WTC11 (cell line): Measurements from ENCODE around the gene TPK1.

Experiments used
- CBFB ChIP-seq: sonication (generic); formaldehyde crosslinking; IDR thresholded peaks from 2 replicates; pipeline ENCODE4 v1.8.1; 2022; ENCODE audit warnings: mild to moderate bottlenecking, low read depth, missing genetic modification reagents
- CTCF ChIP-seq: fragments of 200-600 bp; IDR thresholded peaks from 2 replicates; pipeline ENCODE4 v1.8.0; 2022; ENCODE audit warnings: antibody characterized with exemption
- ESRRA ChIP-seq: sonication (generic); formaldehyde crosslinking; IDR thresholded peaks from 2 replicates; pipeline ENCODE4 v1.8.1; 2022; ENCODE audit warnings: mild to moderate bottlenecking, missing genetic modification reagents, borderline replicate concordance
- HMGA2 ChIP-seq: fragments of 250-450 bp; sonication (Bioruptor Pico); IDR thresholded peaks from 2 replicates; pipeline ENCODE4 v1.4.0; 2021; ENCODE audit warnings: mild to moderate bottlenecking, moderate library complexity
- IRF1 ChIP-seq: sonication (generic); formaldehyde crosslinking; IDR thresholded peaks from 2 replicates; pipeline ENCODE4 v1.8.0; 2023; ENCODE audit warnings: missing genetic modification reagents
- IRF2 ChIP-seq: sonication (generic); formaldehyde crosslinking; IDR thresholded peaks from 2 replicates; pipeline ENCODE4 v1.8.0; 2022; ENCODE audit warnings: low read depth, missing genetic modification reagents, borderline replicate concordance
- KAT7 ChIP-seq: sonication (generic); formaldehyde crosslinking; IDR thresholded peaks from 2 replicates; pipeline ENCODE4 v1.8.1; 2023; ENCODE audit warnings: missing genetic modification reagents, mild to moderate bottlenecking, borderline replicate concordance
- ZNF263 ChIP-seq: sonication (generic); formaldehyde crosslinking; IDR thresholded peaks from 2 replicates; pipeline ENCODE4 v1.8.1; 2022; ENCODE audit warnings: low read depth, mild to moderate bottlenecking, moderate library complexity, missing genetic modification reagents
- ZSCAN18 ChIP-seq: fragments of 250-450 bp; sonication (Bioruptor Pico); IDR thresholded peaks from 2 replicates; pipeline ENCODE4 v2.1.2; 2022; ENCODE audit warnings: mild to moderate bottlenecking, moderate library complexity
- TF ChIP-seq, protein P1 (sequence below): sonication (generic); formaldehyde crosslinking; IDR thresholded peaks from 2 replicates; pipeline ENCODE4 v1.8.1; 2022; ENCODE audit warnings: missing genetic modification reagents, borderline replicate concordance
- TF ChIP-seq, protein P2 (sequence below): sonication (generic); formaldehyde crosslinking; IDR thresholded peaks from 2 replicates; pipeline ENCODE4 v1.8.1; 2022; ENCODE audit warnings: low read depth, missing genetic modification reagents, borderline replicate concordance

DNA sequence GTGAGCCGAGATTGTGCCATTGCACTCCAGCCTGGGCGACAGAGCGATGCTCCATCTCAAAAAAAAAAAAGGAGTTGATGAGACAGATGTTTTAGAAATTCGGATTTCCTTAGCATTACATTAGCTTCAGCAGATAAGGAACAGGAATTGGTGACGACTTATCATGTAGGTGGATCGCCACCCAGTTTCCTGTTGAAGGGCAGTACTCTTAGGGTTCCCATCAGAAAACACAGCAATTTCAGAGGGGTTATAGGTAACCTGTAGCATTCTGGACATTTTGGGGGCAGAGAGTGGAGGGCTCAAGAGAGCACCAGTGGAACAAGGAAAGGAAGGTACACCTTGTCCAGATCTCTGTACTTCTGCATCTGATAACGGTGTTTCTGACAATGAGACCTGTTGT lies 286.0 kb downstream of the TPK1 start:
- TF ChIP-seq IRF2 (CRISPR knock-in tag) (no peak), ZSCAN18 (CRISPR knock-in tag) (no peak), CTCF (no peak), HMGA2 (CRISPR knock-in tag) (no peak), ZNF263 (CRISPR knock-in tag) (no peak), CBFB (no peak), IRF1 (CRISPR knock-in tag) (no peak), ESRRA (no peak), KAT7 (CRISPR knock-in tag) (no peak)
- TF ChIP-seq, protein P1, sequence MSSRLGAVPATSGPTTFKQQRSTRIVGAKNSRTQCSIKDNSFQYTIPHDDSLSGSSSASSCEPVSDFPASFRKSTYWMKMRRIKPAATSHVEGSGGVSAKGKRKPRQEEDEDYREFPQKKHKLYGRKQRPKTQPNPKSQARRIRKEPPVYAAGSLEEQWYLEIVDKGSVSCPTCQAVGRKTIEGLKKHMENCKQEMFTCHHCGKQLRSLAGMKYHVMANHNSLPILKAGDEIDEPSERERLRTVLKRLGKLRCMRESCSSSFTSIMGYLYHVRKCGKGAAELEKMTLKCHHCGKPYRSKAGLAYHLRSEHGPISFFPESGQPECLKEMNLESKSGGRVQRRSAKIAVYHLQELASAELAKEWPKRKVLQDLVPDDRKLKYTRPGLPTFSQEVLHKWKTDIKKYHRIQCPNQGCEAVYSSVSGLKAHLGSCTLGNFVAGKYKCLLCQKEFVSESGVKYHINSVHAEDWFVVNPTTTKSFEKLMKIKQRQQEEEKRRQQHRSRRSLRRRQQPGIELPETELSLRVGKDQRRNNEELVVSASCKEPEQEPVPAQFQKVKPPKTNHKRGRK = no peak
- TF ChIP-seq, protein P2, sequence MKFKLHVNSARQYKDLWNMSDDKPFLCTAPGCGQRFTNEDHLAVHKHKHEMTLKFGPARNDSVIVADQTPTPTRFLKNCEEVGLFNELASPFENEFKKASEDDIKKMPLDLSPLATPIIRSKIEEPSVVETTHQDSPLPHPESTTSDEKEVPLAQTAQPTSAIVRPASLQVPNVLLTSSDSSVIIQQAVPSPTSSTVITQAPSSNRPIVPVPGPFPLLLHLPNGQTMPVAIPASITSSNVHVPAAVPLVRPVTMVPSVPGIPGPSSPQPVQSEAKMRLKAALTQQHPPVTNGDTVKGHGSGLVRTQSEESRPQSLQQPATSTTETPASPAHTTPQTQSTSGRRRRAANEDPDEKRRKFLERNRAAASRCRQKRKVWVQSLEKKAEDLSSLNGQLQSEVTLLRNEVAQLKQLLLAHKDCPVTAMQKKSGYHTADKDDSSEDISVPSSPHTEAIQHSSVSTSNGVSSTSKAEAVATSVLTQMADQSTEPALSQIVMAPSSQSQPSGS (CRISPR knock-in tag) = no peak
